ENCODE measurements around the gene DCPS. TPM values are rescaled to one million over a fixed set of nuclear protein-coding genes. Genes with fewer than 3 reads are reported as not detected.

DCPS gene
- total RNA-seq, 1 experiment from 2014 or later: 31.2 TPM

GRCh38 chr11:126288237-126288636 lies 15.6 kb upstream of the DCPS start:
- Histone ChIP-seq H3K4me1 (ENCODE audit: insufficient read depth, low read length, poor library complexity, severe bottlenecking) (peaks cover 8% of the 10 kb centered on the region), H3K27me3 (replicated peaks; ENCODE audit: insufficient read depth, low read depth, low read length, poor library complexity) (no peaks in the 10 kb centered on the region), H3K9me3 (ENCODE audit: low read depth, low read length, poor library complexity, severe bottlenecking) (no peaks in the 10 kb centered on the region), H3K36me3 (ENCODE audit: insufficient read depth, low read length, poor library complexity, severe bottlenecking) (peaks cover 11% of the 10 kb centered on the region), H3K4me3 (ENCODE audit: low read depth, low read length, poor library complexity, severe bottlenecking) (no peak overlapping the region), H3K27ac (ENCODE audit: low read depth, low read length, poor library complexity, severe bottlenecking) (no peak overlapping the region)
- ChIA-PET POLR2A (ENCODE audit: low non-redundant PET) (interaction anchor here (0.6 kb wide), 1 partner anchor 176 kb away, joined by 8 read pairs; no protein-coding TSS in a partner anchor), CTCF (no interaction called here)
- BruUV-seq (replicated peaks): no TSS peak
- intact Hi-C loops (cut with micrococcal nuclease; ENCODE audit: unreplicated experiment): no loop called here
- no peak for DNase-seq (ENCODE audit: low spot score)
- no peak for TF ChIP-seq EZH2 (IDR thresholded peaks at IDR 0.05; ENCODE audit: borderline replicate concordance, low read depth, low read length, poor library complexity, severe bottlenecking)
- TF ChIP-seq, protein P1, sequence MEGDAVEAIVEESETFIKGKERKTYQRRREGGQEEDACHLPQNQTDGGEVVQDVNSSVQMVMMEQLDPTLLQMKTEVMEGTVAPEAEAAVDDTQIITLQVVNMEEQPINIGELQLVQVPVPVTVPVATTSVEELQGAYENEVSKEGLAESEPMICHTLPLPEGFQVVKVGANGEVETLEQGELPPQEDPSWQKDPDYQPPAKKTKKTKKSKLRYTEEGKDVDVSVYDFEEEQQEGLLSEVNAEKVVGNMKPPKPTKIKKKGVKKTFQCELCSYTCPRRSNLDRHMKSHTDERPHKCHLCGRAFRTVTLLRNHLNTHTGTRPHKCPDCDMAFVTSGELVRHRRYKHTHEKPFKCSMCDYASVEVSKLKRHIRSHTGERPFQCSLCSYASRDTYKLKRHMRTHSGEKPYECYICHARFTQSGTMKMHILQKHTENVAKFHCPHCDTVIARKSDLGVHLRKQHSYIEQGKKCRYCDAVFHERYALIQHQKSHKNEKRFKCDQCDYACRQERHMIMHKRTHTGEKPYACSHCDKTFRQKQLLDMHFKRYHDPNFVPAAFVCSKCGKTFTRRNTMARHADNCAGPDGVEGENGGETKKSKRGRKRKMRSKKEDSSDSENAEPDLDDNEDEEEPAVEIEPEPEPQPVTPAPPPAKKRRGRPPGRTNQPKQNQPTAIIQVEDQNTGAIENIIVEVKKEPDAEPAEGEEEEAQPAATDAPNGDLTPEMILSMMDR (conservative IDR thresholded peaks at IDR 0.05; ENCODE audit: low read depth, low read length): no peak

DNA sequence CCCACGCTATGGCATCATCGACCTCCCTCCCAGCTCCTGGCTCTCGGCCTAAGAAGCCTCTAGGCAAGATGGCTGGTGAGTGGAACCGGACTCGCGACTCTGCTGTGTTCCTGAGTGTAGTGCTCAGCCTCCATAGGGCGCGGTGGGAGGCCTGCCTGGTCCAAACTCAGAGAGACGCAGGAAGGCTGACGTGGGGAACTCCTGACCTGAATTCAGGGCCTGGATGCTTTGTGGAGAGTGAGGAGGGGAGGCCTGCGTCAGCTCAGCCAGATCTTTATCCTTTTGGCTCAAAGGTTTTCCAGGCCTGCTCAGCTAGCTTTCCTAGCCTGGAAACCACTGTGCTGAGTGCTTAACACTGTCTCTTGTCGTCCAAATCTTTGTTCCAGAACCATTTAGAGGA lies 13.0 kb upstream of the DCPS start:
- no peak for DNase-seq (ENCODE audit: low spot score)
- no TSS peak for BruUV-seq (replicated peaks)
- POLR2A ChIA-PET (ENCODE audit: low non-redundant PET): no interaction called here
- CTCF ChIA-PET: no interaction called here
- Histone ChIP-seq H3K9me3 (ENCODE audit: low read depth, low read length, poor library complexity, severe bottlenecking) (no peaks in the 10 kb centered on the region), H3K27ac (ENCODE audit: low read depth, low read length, poor library complexity, severe bottlenecking) (no peak overlapping the region), H3K36me3 (ENCODE audit: insufficient read depth, low read length, poor library complexity, severe bottlenecking) (peaks cover 15% of the 10 kb centered on the region), H3K4me1 (ENCODE audit: insufficient read depth, low read length, poor library complexity, severe bottlenecking) (no peaks in the 10 kb centered on the region), H3K4me3 (ENCODE audit: low read depth, low read length, poor library complexity, severe bottlenecking) (no peak overlapping the region), H3K27me3 (replicated peaks; ENCODE audit: insufficient read depth, low read depth, low read length, poor library complexity) (no peaks in the 10 kb centered on the region)
- intact Hi-C loops (cut with micrococcal nuclease; ENCODE audit: unreplicated experiment): no loop called here
- TF ChIP-seq, protein P1 (conservative IDR thresholded peaks at IDR 0.05; ENCODE audit: low read depth, low read length): no peak

DNA sequence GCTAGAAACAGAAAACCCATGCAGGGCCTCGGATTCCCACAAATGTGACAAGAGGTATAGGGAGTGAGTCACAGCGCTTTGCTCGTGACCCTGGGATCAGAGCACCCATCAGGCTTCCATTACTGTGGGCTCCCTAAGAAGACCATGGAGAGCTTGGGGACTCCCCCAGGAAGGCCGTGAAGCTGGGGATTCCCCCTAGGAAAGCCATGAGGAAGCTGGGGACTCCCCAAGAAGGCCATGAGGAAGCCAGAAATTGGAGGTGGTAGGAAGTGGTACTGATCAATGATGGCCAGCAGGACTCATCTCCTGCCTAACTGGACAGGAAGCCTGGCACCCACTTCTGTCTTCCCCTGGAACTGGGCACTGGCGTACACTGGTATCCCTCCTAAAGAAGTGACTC lies 10.1 kb upstream of the DCPS start:
- Histone ChIP-seq H3K4me3 (ENCODE audit: low read depth, low read length, poor library complexity, severe bottlenecking) (no peak overlapping the region), H3K27ac (ENCODE audit: low read depth, low read length, poor library complexity, severe bottlenecking) (no peak overlapping the region), H3K9me3 (ENCODE audit: low read depth, low read length, poor library complexity, severe bottlenecking) (no peaks in the 10 kb centered on the region), H3K36me3 (ENCODE audit: insufficient read depth, low read length, poor library complexity, severe bottlenecking) (peaks cover 15% of the 10 kb centered on the region), H3K27me3 (replicated peaks; ENCODE audit: insufficient read depth, low read depth, low read length, poor library complexity) (no peaks in the 10 kb centered on the region), H3K4me1 (ENCODE audit: insufficient read depth, low read length, poor library complexity, severe bottlenecking) (no peaks in the 10 kb centered on the region)
- BruUV-seq (replicated peaks): no TSS peak
- DNase-seq (ENCODE audit: low spot score): no peak
- ChIA-PET CTCF (no interaction called here), POLR2A (ENCODE audit: low non-redundant PET) (no interaction called here)
- TF ChIP-seq, protein P1 (conservative IDR thresholded peaks at IDR 0.05; ENCODE audit: low read depth, low read length): no peak
- TF ChIP-seq EZH2 (IDR thresholded peaks at IDR 0.05; ENCODE audit: borderline replicate concordance, low read depth, low read length, poor library complexity, severe bottlenecking): no peak
- intact Hi-C loops (cut with micrococcal nuclease; ENCODE audit: unreplicated experiment): no loop called here
